B cell (primary cell): ENCODE measurements around the gene DSN1.

Experiments used
- EZH2 ChIP-seq: IDR thresholded peaks from 2 replicates; pipeline ENCODE4 v1.6.1; 2012; ENCODE audit warnings: borderline replicate concordance, low read depth, mild to moderate bottlenecking, moderate library complexity, low read length; ENCODE audit not compliant: insufficient read depth, poor library complexity, severe bottlenecking
- TF ChIP-seq, protein P1 (sequence below): fragments of 200-600 bp; IDR thresholded peaks from one replicate; pipeline ENCODE4 v1.8.0; 2022; ENCODE audit warnings: antibody characterized with exemption, mild to moderate bottlenecking

DNA sequence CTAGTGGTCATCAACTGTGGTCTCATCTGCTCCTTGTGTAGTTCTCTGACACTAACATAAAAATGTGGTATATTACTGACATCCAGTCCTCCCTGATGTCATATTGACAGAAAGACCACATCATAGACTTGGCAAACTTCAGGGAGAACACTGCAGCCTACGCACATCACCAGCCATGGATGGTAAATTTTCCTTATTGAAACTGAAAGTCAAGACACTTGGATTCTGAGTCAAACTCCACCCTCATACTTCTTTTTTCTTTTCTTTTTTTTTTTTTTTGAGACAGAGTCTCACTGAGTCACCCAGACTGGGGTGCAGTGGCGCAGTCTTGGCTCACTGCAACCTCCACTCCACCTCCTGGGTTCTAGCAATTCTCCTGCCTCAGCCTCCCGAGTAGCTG lies 53.1 kb downstream of the DSN1 start:
- TF ChIP-seq, protein P1, sequence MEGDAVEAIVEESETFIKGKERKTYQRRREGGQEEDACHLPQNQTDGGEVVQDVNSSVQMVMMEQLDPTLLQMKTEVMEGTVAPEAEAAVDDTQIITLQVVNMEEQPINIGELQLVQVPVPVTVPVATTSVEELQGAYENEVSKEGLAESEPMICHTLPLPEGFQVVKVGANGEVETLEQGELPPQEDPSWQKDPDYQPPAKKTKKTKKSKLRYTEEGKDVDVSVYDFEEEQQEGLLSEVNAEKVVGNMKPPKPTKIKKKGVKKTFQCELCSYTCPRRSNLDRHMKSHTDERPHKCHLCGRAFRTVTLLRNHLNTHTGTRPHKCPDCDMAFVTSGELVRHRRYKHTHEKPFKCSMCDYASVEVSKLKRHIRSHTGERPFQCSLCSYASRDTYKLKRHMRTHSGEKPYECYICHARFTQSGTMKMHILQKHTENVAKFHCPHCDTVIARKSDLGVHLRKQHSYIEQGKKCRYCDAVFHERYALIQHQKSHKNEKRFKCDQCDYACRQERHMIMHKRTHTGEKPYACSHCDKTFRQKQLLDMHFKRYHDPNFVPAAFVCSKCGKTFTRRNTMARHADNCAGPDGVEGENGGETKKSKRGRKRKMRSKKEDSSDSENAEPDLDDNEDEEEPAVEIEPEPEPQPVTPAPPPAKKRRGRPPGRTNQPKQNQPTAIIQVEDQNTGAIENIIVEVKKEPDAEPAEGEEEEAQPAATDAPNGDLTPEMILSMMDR = no peak
- no peak for TF ChIP-seq EZH2
